GM21526 (cell line): ENCODE data around the gene THRAP3.

Source experiments
- ATAC-seq: cut with Tn5 transposase; IDR thresholded peaks from one replicate; pipeline ENCODE4 v1.9.1; 2021; ENCODE audit warnings: moderate library complexity; ENCODE audit not compliant: unreplicated experiment, low FRiP score

THRAP3 gene

DNA sequence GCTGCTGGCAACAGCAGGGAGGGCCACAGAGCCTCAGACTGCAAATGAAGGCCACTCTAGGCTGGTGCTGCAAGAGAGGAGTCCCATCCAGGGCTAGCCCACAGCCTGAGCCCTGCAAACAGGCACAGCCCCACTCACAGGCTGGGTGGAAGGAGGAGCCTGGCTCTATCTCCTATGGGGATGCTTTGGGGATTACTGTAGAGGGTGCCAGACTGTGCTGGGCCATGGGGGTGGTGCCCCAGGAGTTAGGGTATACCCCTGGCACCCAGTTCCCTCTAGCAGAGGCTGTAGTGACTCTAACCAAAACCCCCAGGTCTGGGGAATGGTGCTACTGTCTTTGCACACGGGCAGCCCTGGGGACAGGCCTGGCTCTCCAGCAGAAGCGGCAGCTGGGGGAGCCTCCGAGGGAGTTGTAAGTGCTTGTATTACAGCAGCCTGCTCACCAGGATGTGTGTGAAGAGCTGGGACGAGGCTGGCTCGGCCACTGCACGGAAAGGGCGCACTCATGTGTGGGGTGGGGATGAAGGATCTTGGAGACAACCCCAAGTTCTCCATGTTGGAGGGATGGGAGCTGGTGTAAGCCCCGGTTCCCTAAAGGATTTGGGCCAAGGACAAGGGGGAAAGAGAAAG is 122.6 kb downstream of the THRAP3 start:
- no peak for ATAC-seq

DNA sequence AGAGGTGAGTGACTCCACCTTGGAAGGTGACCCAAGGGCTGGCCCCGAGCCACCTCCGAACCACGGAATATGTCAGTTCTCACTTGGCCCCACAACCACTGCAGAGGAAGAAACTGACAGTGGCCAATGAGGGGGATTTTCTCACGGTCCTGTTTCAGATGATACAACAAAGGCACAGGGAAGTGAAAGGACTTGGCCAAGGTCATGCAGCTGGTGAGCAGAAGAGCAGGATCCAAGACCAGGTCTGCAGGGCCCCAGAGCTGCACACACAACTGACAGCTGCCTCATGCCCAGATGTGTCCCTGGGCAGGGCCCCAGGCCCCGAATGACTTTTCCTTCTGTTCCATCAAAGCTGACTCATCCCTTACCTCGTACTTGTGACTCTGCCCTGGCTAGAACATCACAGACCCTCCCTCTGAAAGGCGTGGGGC is 125.0 kb downstream of the THRAP3 start:
- peak; percentile 71 for ATAC-seq

DNA sequence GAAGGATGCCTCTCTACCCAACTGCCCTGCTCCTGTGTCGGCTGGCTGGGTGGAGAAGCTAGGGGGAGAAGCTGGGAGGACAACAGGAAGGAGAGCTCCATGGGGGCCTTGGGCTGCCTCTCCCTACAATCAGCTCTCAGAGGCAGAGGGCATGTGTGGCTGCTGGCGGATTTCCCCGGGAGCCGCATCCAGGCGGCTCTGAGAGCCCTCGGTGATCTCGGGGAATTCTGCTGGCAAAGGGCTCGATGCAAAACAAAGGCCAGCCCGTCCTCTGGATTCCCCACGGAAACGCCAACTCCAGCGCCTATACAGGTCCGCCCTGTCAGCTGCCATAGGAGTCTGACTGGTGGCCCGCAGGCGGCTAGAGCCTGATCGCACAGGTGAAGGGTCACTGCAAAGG is 125.6 kb downstream of the THRAP3 start:
- no peak for ATAC-seq

DNA sequence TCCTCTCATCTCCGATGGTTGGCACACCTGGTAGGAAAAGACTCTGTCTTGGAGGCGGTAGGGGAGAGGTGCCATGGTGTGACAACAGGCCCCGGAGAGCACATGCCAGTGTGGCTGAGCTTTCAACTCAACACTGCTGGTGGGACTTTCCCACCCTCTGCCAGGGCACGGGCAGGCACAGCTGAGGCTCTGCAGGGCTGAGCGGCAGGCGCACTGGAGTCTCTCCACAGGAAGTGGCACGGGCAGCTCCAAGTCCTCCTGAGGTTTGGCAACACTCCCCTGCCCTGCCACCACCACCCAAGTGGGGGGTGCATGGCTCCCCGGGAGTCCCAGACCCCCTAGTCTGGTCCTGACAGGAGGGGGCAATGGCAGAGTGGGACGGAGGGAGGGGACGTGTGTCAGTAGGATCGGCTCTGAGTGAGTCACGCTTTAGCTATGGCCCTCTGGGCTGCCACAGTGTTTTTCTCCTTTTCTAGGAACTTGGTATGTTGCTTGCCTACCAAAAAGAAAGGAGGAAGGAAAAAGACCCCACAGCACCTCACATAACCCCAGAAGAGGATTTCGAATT is 126.5 kb downstream of the THRAP3 start:
- no peak for ATAC-seq

DNA sequence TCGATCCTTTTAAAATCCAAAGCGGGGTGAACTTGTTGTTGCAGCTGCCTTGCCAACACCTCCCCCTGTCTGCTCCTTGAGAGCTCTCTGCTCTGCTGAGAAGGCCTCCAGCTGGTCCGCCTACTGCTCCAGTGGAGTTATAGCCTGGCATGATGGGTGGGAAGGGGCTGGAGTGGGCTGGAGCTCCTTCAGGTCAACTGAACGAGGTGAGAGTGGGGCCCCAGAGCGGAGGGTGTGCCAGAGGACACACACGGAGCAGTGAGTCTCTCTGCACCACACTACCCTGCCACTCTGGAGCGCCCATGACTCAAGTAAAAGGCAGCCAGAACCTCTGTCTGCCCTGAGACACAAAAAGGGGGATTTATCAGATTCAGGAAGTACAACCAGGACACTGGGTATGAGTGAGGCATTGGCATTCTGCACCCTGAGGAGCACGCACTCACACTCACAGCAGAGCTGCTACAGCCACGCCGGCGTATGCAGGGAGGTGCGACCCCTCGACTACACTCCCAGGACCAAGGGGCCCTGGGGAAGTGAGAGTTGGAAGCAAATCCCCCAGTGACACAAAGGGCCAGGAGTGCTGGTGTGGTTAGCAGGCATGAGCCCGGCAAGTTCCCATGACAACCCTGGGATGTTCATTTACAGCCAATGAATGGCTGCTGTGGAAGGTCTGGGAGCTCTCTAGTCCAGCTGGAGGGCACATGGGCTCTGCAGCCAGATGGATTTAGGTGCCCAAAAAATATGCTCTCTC is 127.2 kb downstream of the THRAP3 start:
- ATAC-seq: no peak

DNA sequence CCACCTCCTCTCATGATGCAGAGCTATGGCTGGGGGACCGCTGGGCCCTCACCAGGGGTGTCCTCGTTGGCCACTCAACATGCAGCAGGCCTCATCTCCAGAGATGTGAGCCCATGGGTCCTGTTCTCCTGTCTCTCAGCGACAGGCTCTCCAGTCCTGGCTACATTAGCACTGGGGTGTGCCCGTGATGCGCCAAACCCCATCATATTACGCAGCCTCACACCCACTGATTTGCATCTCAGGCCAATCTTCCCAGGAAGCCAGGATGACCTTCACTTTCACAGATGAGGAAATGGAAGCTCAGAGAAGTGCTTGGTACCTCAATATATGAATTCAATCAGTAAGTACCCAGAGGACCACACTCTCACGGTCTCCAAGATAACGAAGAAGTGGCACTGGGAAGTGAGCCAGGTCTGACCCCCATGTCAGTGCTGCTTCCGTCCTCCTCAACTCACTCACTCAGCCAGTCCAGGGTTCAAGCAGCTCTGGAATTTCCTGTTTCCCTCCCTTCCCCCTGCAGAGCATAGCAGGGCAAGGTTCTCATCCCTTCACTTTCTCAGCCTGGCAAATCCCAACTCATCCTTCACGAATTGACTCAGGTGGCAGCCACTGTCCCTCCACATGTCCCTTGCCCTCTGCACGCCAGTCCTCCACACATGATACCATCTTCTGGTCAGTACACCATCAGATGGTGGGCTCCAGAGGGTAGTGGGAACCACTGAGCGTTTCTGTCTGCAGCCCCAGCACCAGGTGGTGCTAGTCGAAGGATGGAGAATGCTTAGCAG is 128.1 kb downstream of the THRAP3 start:
- ATAC-seq: no peak

DNA sequence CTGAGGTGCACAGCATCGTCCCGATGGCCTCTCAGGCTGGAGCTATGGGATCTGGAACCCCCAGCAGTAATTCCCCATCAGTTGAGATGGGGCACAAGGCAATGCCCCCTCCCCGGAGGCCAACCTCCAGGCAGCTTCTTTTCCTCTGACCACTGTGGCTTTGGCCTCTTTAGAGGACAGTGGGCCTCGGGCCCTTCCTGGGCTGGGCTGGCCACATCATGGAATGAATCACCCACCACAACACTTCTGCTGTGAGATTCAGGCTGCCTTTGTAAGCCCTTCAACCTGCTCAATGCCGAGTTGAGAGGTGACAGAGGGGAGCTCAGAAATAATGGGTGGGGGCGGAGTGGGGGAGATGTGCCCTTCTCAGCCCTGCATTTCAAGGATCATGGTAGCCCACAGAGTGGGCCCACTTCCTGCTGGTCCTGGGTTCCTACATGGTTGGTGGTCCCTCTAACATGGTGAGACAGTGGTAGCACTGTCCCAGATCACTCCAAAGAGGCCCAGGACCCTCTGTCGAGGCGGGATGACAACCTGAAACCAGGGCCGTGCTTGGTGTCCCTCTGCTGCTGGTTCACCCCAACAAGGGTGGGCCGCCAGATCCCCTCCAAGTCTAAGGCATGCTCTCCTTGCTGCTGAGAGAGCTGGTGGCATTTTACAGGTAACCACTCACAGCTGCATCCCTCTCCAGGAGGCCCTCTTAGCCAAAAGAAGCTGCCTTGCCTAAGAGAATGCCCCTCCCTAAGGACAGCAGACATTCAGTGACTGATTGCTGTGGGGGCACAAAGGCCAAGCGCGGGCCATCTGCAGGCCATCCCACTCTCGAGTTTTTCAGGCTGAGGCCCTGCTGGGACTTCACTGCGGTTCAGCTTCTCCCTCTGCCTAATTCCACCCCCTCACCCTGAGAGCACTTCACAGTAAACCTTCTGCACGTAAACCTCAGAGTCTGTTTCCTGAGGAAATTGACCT is 129.0 kb downstream of the THRAP3 start:
- ATAC-seq: no peak

DNA sequence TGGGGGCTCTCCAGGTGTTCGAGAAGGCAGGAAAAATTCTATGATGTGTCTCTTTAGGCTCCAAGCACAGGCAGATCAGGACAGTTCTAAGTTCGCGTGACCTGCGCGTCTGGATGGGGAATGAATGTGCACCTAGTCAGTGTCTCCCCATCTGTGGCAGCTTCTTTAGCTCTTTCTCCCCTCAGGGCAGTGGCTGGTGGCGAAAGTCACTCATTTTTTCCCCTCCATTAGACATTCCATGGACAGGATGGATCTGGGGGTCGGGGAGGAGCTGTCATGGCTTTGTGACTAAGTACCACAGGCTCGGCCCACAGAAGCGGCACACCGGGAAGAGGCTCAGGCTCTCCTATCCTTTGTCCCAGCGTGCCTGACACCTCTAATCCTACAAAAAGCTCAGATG is 130.2 kb downstream of the THRAP3 start:
- ATAC-seq: no peak
